MCF 10A (cell line): ENCODE results near the gene ACTRT3. TPM values are rescaled to one million over a fixed set of nuclear protein-coding genes. Genes with fewer than 3 reads are reported as not detected.
"Not testable (repeated sequence)": the region's sequence is repeated elsewhere in the genome, so short reads cannot be mapped to it uniquely, and the experiment has no call there.

Source experiments
- BruUV-seq: library from RNA; stranded (reverse); fragments of 400-500 nt; replicated peaks from 2 replicates; lab custom pipeline; 2021; lab: Mats Ljungman, UMichigan
- CTCF ChIA-PET: fragments of 300-600 bp; sonication (Branson Sonifier 250); formaldehyde crosslinking; extraction: SDS; loops from one replicate; lab custom pipeline; 2021; ENCODE audit warnings: antibody characterized with exemption, inconsistent platforms; lab: Yijun Ruan, JAX
- POLR2A ChIA-PET: fragments of 300-600, 350-650 bp; sonication (Branson Sonifier 250); formaldehyde crosslinking; extraction: SDS; loops from one replicate; lab custom pipeline; 2020; ENCODE audit warnings: antibody characterized with exemption, inconsistent platforms; lab: Yijun Ruan, JAX
- DNase-seq: peaks from one replicate; pipeline ENCODE4 v3.0.0-alpha.2; 2018; ENCODE audit not compliant: unreplicated experiment
- H3K27ac Mint-ChIP-seq: one replicate; pipeline ENCODE4 v1.8.0; 2022; ENCODE audit warnings: mild to moderate bottlenecking, low read depth, mixed read lengths; ENCODE audit not compliant: unreplicated experiment
- H3K27me3 Mint-ChIP-seq: one replicate; pipeline ENCODE4 v1.8.0; 2022; ENCODE audit warnings: mixed read lengths; ENCODE audit not compliant: insufficient read depth, unreplicated experiment
- H3K36me3 Mint-ChIP-seq: one replicate; pipeline ENCODE4 v1.8.0; 2022; ENCODE audit warnings: mild to moderate bottlenecking, moderate library complexity, mixed read lengths; ENCODE audit not compliant: insufficient read depth, unreplicated experiment
- H3K4me1 Mint-ChIP-seq: one replicate; pipeline ENCODE4 v1.8.0; 2022; ENCODE audit warnings: mixed read lengths; ENCODE audit not compliant: insufficient read depth, unreplicated experiment
- H3K4me3 Mint-ChIP-seq: one replicate; pipeline ENCODE4 v1.8.0; 2022; ENCODE audit warnings: mild to moderate bottlenecking, moderate library complexity, mixed read lengths; ENCODE audit not compliant: unreplicated experiment
- H3K9me3 Mint-ChIP-seq: one replicate; pipeline ENCODE4 v1.8.0; 2022; ENCODE audit warnings: mixed read lengths; ENCODE audit not compliant: unreplicated experiment
- CTCF ChIP-seq: fragments of 200-600 bp; IDR thresholded peaks from one replicate; pipeline ENCODE4 v1.8.0; 2022; ENCODE audit warnings: antibody characterized with exemption, mild to moderate bottlenecking; ENCODE audit not compliant: unreplicated experiment
- intact Hi-C: fragments of 100-400 bp; cut with micrococcal nuclease; formaldehyde crosslinking; loops from 2 replicates; pipeline ENCODE4 v1.14.1; 2022
- total RNA-seq: library from RNA; stranded (reverse); gene quantifications from 2 replicates; pipeline ENCODE4 v1.2.3, GENCODE V29; 2022

Gene ACTRT3
- total RNA-seq, 1 experiment from 2014 or later, result 0.93 TPM

DNA sequence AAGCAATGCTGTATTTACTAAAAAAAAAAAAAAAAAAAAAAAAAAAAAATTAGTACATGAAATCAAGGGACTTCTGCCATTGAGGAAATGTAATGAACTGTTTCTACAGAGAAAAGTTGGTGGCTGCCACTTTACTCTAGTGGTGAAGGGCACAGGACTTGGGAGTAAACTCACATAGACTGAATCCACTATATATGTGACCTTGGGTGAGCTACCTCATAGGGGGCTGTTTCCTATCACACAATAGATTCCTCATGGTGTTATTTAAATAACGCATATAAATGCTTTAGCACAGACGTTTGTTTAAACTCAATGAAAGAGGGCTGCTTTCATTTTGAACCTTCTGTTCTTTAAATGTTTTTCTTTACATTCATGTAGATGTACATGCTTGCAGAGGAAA is 30.3 kb downstream of the ACTRT3 start:
- Mint-ChIP-seq H3K36me3 (no peaks in the 10 kb centered on the region), H3K9me3 (peaks cover 14% of the 10 kb centered on the region), H3K4me3 (no peak overlapping the region), H3K27me3 (no peaks in the 10 kb centered on the region), H3K27ac (no peak overlapping the region), H3K4me1 (no peaks in the 10 kb centered on the region)
- TF ChIP-seq CTCF, result no peak
- ChIA-PET CTCF (interaction anchor here (1.6 kb wide), 1 partner anchor 8 kb away, joined by 4 read pairs; no protein-coding TSS in a partner anchor), POLR2A (interaction anchor here (0.7 kb wide), 1 partner anchor 597 kb away, joined by 3 read pairs; no protein-coding TSS in a partner anchor)
- intact Hi-C loops, result no loop called here
- no peak for DNase-seq
- no TSS peak for BruUV-seq

GRCh38 chr3:169731857-169732256 is 37.5 kb downstream of the ACTRT3 start:
- DNase-seq, H3K36me3 Mint-ChIP-seq, H3K9me3 Mint-ChIP-seq, H3K4me3 Mint-ChIP-seq, H3K27me3 Mint-ChIP-seq, H3K4me1 Mint-ChIP-seq, BruUV-seq, H3K27ac Mint-ChIP-seq, intact Hi-C loops: not testable (repeated sequence)
- ChIA-PET CTCF (interaction anchor here (0.7 to 1.5 kb wide), 3 partner anchors 8 to 606 kb away, joined by 3 to 4 read pairs (median 3); no protein-coding TSS in a partner anchor), POLR2A (interaction anchor here (0.7 kb wide), 1 partner anchor 1580 kb away, joined by 4 read pairs; no protein-coding TSS in a partner anchor)

GRCh38 chr3:169722724-169723123 is 46.6 kb downstream of the ACTRT3 start:
- no peaks in the 10 kb centered on the region for H3K4me1 Mint-ChIP-seq
- intact Hi-C loops, result no loop called here
- POLR2A ChIA-PET, result no interaction called here
- BruUV-seq, result no TSS peak
- CTCF ChIA-PET, result interaction anchor here (0.7 kb wide), 1 partner anchor 475 kb away, joined by 3 read pairs; no protein-coding TSS in a partner anchor
- DNase-seq, result no peak
- H3K36me3 Mint-ChIP-seq, result no peaks in the 10 kb centered on the region
- no peak for TF ChIP-seq CTCF
- H3K9me3 Mint-ChIP-seq, result no peaks in the 10 kb centered on the region
- no peak overlapping the region for H3K27ac Mint-ChIP-seq
- peaks cover 33% of the 10 kb centered on the region for H3K27me3 Mint-ChIP-seq
- H3K4me3 Mint-ChIP-seq, result no peak overlapping the region

DNA sequence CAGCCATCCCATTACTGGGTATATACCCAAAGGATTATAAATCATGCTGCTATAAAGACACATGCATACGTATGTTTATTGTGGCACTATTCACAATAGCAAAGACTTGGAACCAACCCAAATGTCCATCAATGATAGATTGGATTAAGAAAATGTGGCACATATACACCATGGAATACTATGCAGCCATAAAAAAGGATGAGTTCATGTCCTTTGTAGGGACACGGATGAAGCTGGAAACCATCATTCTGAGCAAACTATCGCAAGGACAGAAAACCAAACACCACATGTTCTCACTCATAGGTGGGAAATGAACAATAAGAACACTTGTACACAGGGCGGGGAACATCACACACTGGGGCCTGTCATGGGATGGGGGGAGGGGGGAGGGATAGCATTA is 50.9 kb downstream of the ACTRT3 start:
- CTCF ChIA-PET, POLR2A ChIA-PET, BruUV-seq, DNase-seq, intact Hi-C loops, H3K36me3 Mint-ChIP-seq, H3K4me1 Mint-ChIP-seq, H3K27ac Mint-ChIP-seq, H3K27me3 Mint-ChIP-seq, H3K9me3 Mint-ChIP-seq, H3K4me3 Mint-ChIP-seq: not testable (repeated sequence)

Other genes starting within 250 kb of the ACTRT3 start
- 5.2 and 7.1 TPM in 2 replicates for gene MECOM, start 105.8 kb downstream of the ACTRT3 start, total RNA-seq
- gene TERC, start 4.5 kb downstream of the ACTRT3 start, total RNA-seq, result 2.9 and 7.9 TPM in 2 replicates
- 18.0 and 20.4 TPM in 2 replicates for gene MYNN, start 3.8 kb upstream of the ACTRT3 start, total RNA-seq
- gene LRRIQ4, start 43.3 kb upstream of the ACTRT3 start, total RNA-seq, result not detected in 2 replicates
- not detected in 2 replicates for gene LRRC34, start 43.3 kb upstream of the ACTRT3 start, total RNA-seq
- gene LRRC31, start 100.4 kb upstream of the ACTRT3 start, total RNA-seq, result not detected in 2 replicates
- not detected in 2 replicates for gene SAMD7, start 142.0 kb upstream of the ACTRT3 start, total RNA-seq
- 58.5 and 62.1 TPM in 2 replicates for gene SEC62, start 197.2 kb upstream of the ACTRT3 start, total RNA-seq